Transverse colon (tissue), 4 donors: ENCODE data around the gene KCNQ4. TPM values are rescaled to one million over a fixed set of nuclear protein-coding genes. Genes with fewer than 3 reads are reported as not detected.

ENCODE experiments used
- DNase-seq: peaks from one replicate; pipeline ENCODE4 v3.0.0-alpha.2; 2019
- H3K27ac ChIP-seq, 4 donors: fragments of 200-600 bp; sonication (generic); 2 replicates each; pipeline ENCODE4 v1.5.1; 2016 to 2018; ENCODE audit warnings: inconsistent platforms in 4 of 4
- H3K27me3 ChIP-seq: fragments of 200-600 bp; sonication (generic); 2 replicates; pipeline ENCODE4 v1.5.1; 2017; ENCODE audit warnings: inconsistent platforms
- H3K36me3 ChIP-seq, 4 donors: fragments of 200-600 bp; sonication (generic); 2 replicates each; pipeline ENCODE4 v1.5.1; 2017 to 2019; ENCODE audit warnings: inconsistent platforms in 4 of 4
- H3K4me1 ChIP-seq, 4 donors: fragments of 200-600 bp; sonication (generic); 2 replicates each; pipeline ENCODE4 v1.5.1; 2017 to 2020; ENCODE audit warnings: inconsistent platforms in 4 of 4
- H3K4me3 ChIP-seq, 4 donors: fragments of 200-600 bp; sonication (generic); 1 replicate in 1 of 4; 2 replicates in 3 of 4; pipeline versions ENCODE4 v1.5.1 to v1.6.1; 2017 to 2019; ENCODE audit warnings: inconsistent platforms in 4 of 4
- H3K9me3 ChIP-seq, 2 donors: fragments of 200-600 bp; sonication (generic); 2 replicates each; pipeline ENCODE4 v1.5.1; 2017 to 2019; ENCODE audit warnings: inconsistent platforms in 2 of 2
- EP300 ChIP-seq: sonication (generic); formaldehyde crosslinking; IDR thresholded peaks from one replicate; pipeline ENCODE4 v1.6.1; 2017; ENCODE audit warnings: antibody characterized with exemption, low read depth
- POLR2A ChIP-seq: fragments of 450-650 bp; IDR thresholded peaks from one replicate; pipeline ENCODE4 v1.6.1; 2016; ENCODE audit warnings: antibody characterized with exemption, mild to moderate bottlenecking, moderate library complexity
- POLR2AphosphoS5 ChIP-seq, 3 donors: sonication (generic); formaldehyde crosslinking; IDR thresholded peaks; one replicate each; pipeline ENCODE4 v1.6.1; 2016; ENCODE audit warnings: antibody characterized with exemption in 3 of 3
- WGBS, 2 donors: methylation state at CpG; one replicate each; pipeline ENCODE4 v1.1.5; 2018; ENCODE audit warnings: low coverage in 1 of 2; 5-methylcytosine and 5-hydroxymethylcytosine counted together
- in situ Hi-C, 4 donors: fragments of 200-750 bp; cut with MboI; loops; one replicate each; pipeline versions ENCODE4 v1.15.0 to v1.15.1; 2017; ENCODE audit warnings: low sequenced_read_pairs in 3 of 4, low pct_ligation_motif_present in 1 of 4, low pct_unique_long_range_greater_than_20kb in 1 of 4
- intact Hi-C: fragments of 100-400 bp; cut with DNase I; formaldehyde crosslinking; loops from one replicate; pipeline ENCODE4 v1.15.1; 2023; ENCODE audit warnings: low total_unique reads
- total RNA-seq, 4 donors: library from RNA; depleted of rRNA; stranded (reverse); fragments of >200 nt; gene quantifications; one replicate each; pipeline ENCODE4 v1.1.0, GENCODE V29; 2016
- TF ChIP-seq, protein P1 (sequence below), 5 experiments: fragments of 200-600 bp in 3 of 5; fragments of 450-650 bp in 2 of 5; sonication (generic) in 3 of 5; IDR thresholded peaks; 1 replicate in 2 of 5; 2 replicates in 3 of 5; pipeline ENCODE4 v1.5.1; 2016 to 2017; ENCODE audit warnings: antibody characterized with exemption in 5 of 5, inconsistent platforms in 3 of 5, mild to moderate bottlenecking in 2 of 5, moderate library complexity in 1 of 5

Gene KCNQ4
- total RNA-seq, 4 donors from 2014 or later, result 3.1 to 33.7 (median 3.6) TPM

- in situ Hi-C loops (no loop called here), intact Hi-C loops (no loop called here)
- TF ChIP-seq, protein P1, sequence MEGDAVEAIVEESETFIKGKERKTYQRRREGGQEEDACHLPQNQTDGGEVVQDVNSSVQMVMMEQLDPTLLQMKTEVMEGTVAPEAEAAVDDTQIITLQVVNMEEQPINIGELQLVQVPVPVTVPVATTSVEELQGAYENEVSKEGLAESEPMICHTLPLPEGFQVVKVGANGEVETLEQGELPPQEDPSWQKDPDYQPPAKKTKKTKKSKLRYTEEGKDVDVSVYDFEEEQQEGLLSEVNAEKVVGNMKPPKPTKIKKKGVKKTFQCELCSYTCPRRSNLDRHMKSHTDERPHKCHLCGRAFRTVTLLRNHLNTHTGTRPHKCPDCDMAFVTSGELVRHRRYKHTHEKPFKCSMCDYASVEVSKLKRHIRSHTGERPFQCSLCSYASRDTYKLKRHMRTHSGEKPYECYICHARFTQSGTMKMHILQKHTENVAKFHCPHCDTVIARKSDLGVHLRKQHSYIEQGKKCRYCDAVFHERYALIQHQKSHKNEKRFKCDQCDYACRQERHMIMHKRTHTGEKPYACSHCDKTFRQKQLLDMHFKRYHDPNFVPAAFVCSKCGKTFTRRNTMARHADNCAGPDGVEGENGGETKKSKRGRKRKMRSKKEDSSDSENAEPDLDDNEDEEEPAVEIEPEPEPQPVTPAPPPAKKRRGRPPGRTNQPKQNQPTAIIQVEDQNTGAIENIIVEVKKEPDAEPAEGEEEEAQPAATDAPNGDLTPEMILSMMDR (IDR thresholded peaks at IDR 0.05), result no peak
- peak overlapping the region; percentile 61 to 82 (median 71) for H3K27ac ChIP-seq
- peaks cover 16 to 39% (median 31%) of the 10 kb centered on the region in 4 donors for H3K4me1 ChIP-seq
- no peaks in the 10 kb centered on the region for H3K9me3 ChIP-seq
- no peak overlapping the region for H3K4me3 ChIP-seq
- no peak for DNase-seq
- 57 to 67% methylated on average over 5 to 13 of the region's 13 CpGs for WGBS, 2 donors
- H3K36me3 ChIP-seq, result no peaks in the 10 kb centered on the region
- no peaks in the 10 kb centered on the region for H3K27me3 ChIP-seq
These were observed 12.4 kb downstream of the KCNQ4 start for GRCh38 chr1:40795811-40796586.

DNA sequence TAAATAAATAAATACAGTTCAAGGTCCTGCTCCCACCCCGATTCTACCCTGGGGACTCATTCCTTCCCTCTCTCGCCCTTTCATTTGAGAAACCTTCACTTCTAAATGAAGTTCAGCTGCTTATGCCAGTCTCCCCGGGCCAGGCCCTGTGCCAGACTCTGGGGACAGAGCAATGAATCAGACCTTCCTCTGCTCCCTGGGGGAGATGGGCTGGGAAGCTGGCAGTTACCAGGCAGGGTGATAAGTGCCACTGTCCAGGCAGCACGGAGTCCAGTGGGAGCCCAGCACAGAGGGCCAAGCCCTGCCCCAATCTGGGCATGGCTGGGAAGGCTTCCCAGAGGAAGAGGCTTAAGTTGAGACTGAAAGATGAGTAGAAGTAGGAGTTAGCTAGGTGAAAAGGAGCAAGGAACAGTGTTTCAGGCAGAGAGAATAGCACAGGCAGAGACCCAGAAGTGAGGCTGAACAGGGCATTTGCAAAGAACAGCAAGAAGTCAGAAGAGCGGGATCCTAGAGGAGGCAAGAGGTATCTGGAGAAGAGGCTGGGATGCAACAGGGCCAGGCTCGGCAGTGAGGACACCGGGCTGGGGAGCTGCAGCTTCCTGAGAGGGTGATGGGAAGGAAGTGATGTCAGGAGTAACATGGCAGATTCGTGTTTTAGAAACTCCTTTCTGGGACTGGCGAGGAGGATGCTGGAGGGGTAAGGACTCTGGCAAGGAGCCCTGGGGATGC, 13.5 kb downstream of the KCNQ4 start:
- 67 to 80% methylated on average over 3 to 9 of the region's 9 CpGs for WGBS, 2 donors
- no peak for TF ChIP-seq POLR2A
- TF ChIP-seq POLR2AphosphoS5 (IDR thresholded peaks at IDR 0.05), result no peak
- TF ChIP-seq EP300, result no peak
- TF ChIP-seq, protein P1 (IDR thresholded peaks at IDR 0.05), result no peak

GRCh38 chr1:40797668-40798010, 14.1 kb downstream of the KCNQ4 start:
- WGBS, 2 donors, result 100% methylated on average over 3 of the region's 3 CpGs; no CpG with 5 or more reads in 1 of the 2 donors
- Histone ChIP-seq H3K4me1 (peaks cover 28 to 53% (median 41%) of the 10 kb centered on the region in 4 donors), H3K9me3 (no peaks in the 10 kb centered on the region), H3K4me3 (no peak overlapping the region), H3K27ac (peak overlapping the region; percentile 61 to 82 (median 71)), H3K27me3 (no peaks in the 10 kb centered on the region), H3K36me3 (no peaks in the 10 kb centered on the region)
- TF ChIP-seq EP300, result no peak
- TF ChIP-seq, protein P1 (IDR thresholded peaks at IDR 0.05), result no peak
- no peak for TF ChIP-seq POLR2AphosphoS5 (IDR thresholded peaks at IDR 0.05)
- no peak for TF ChIP-seq POLR2A
- intact Hi-C loops, result no loop called here
- DNase-seq, result no peak
- in situ Hi-C loops, result no loop called here

More for the DNA sequence above, 13.5 kb downstream of the KCNQ4 start:
- DNase-seq, result no peak
- H3K4me1 ChIP-seq, result peaks cover 27 to 50% (median 41%) of the 10 kb centered on the region in 4 donors
- H3K27me3 ChIP-seq, result no peaks in the 10 kb centered on the region
- peak overlapping the region; percentile 61 to 82 (median 71) for H3K27ac ChIP-seq
- in situ Hi-C loops, result no loop called here
- no peak overlapping the region for H3K4me3 ChIP-seq
- intact Hi-C loops, result no loop called here
- H3K9me3 ChIP-seq, result no peaks in the 10 kb centered on the region
- no peaks in the 10 kb centered on the region for H3K36me3 ChIP-seq

GRCh38 chr1:40798366-40799281, 15.0 kb downstream of the KCNQ4 start:
- Histone ChIP-seq H3K9me3 (no peaks in the 10 kb centered on the region), H3K27me3 (no peaks in the 10 kb centered on the region), H3K4me1 (peaks cover 28 to 55% (median 41%) of the 10 kb centered on the region in 4 donors), H3K36me3 (no peaks in the 10 kb centered on the region), H3K4me3 (no peak overlapping the region), H3K27ac (peak overlapping the region; percentile 61 to 82 (median 71))
- WGBS, 2 donors, result 73 to 80% methylated on average over 2 to 8 of the region's 8 CpGs
- in situ Hi-C loops (no loop called here), intact Hi-C loops (no loop called here)
- TF ChIP-seq, protein P1 (IDR thresholded peaks at IDR 0.05), result no peak
- no peak for DNase-seq
